ENCODE results near the gene PLBD2.

- TF ChIP-seq, protein P1, sequence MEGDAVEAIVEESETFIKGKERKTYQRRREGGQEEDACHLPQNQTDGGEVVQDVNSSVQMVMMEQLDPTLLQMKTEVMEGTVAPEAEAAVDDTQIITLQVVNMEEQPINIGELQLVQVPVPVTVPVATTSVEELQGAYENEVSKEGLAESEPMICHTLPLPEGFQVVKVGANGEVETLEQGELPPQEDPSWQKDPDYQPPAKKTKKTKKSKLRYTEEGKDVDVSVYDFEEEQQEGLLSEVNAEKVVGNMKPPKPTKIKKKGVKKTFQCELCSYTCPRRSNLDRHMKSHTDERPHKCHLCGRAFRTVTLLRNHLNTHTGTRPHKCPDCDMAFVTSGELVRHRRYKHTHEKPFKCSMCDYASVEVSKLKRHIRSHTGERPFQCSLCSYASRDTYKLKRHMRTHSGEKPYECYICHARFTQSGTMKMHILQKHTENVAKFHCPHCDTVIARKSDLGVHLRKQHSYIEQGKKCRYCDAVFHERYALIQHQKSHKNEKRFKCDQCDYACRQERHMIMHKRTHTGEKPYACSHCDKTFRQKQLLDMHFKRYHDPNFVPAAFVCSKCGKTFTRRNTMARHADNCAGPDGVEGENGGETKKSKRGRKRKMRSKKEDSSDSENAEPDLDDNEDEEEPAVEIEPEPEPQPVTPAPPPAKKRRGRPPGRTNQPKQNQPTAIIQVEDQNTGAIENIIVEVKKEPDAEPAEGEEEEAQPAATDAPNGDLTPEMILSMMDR (conservative IDR thresholded peaks at IDR 0.05 in 1 of 2, IDR thresholded peaks at IDR 0.05 in 1 of 2; ENCODE audit: low read depth in 1 of 2, low read length in 2 of 2) = peak; percentile 16 to 26
- TF ChIP-seq EZH2 (IDR thresholded peaks at IDR 0.05; ENCODE audit: low read length, missing control alignments) = no peak
Measured at GRCh38 chr12:113359939-113360748, 1.8 kb downstream of the PLBD2 start.
